Mesenchymal stem cell (in vitro differentiated cells and primary cell): ENCODE measurements around the gene ENG.
A peak's percentile ranks its signal among the peaks of the same experiment; 100 is the strongest.

Source experiments
- DNase-seq: peaks from one replicate; pipeline ENCODE4 v3.0.0-alpha.2; 2013
- H2AFZ ChIP-seq: one replicate; pipeline ENCODE4 v1.6.1; 2013; ENCODE audit warnings: low read depth, mild to moderate bottlenecking, control low read depth, inconsistent platforms, low read length, moderate library complexity
- H2AK5ac ChIP-seq: 2 replicates; pipeline ENCODE4 v1.6.1; 2013; ENCODE audit warnings: low read length, moderate library complexity, mild to moderate bottlenecking, inconsistent platforms; ENCODE audit not compliant: severe bottlenecking
- H2BK120ac ChIP-seq: one replicate; pipeline ENCODE4 v1.6.1; 2013; ENCODE audit warnings: low read depth, mild to moderate bottlenecking, inconsistent platforms, low read length, moderate library complexity
- H2BK12ac ChIP-seq, 2 experiments: one replicate each; pipeline ENCODE4 v1.6.1; 2013; ENCODE audit warnings: inconsistent platforms in 2 of 2, low read length in 2 of 2, mild to moderate bottlenecking in 2 of 2, moderate library complexity in 2 of 2, control low read depth in 1 of 2
- H2BK15ac ChIP-seq: one replicate; pipeline ENCODE4 v1.6.1; 2013; ENCODE audit warnings: mild to moderate bottlenecking, low read depth, inconsistent platforms; ENCODE audit not compliant: poor library complexity, severe bottlenecking
- H2BK5ac ChIP-seq: 2 replicates; pipeline ENCODE4 v1.6.1; 2013; ENCODE audit warnings: low read depth, mild to moderate bottlenecking, low read length, control low read depth, inconsistent platforms; ENCODE audit not compliant: poor library complexity, severe bottlenecking
- H3K14ac ChIP-seq, 2 experiments: one replicate each; pipeline ENCODE4 v1.6.1; 2013; ENCODE audit warnings: inconsistent platforms in 2 of 2, low read length in 2 of 2, control low read depth in 1 of 2, mild to moderate bottlenecking in 1 of 2, moderate library complexity in 1 of 2
- H3K18ac ChIP-seq, 2 experiments: one replicate each; pipeline ENCODE4 v1.6.1; 2013; ENCODE audit warnings: inconsistent platforms in 2 of 2, low read length in 2 of 2, control low read depth in 1 of 2, low read depth in 1 of 2, mild to moderate bottlenecking in 1 of 2
- H3K23ac ChIP-seq, 2 experiments: one replicate each; pipeline ENCODE4 v1.6.1; 2013; ENCODE audit warnings: inconsistent platforms in 2 of 2, low read length in 2 of 2, mild to moderate bottlenecking in 2 of 2, moderate library complexity in 2 of 2, control low read depth in 1 of 2
- H3K27ac ChIP-seq: 2 replicates; pipeline ENCODE4 v1.5.1; 2013; ENCODE audit warnings: mild to moderate bottlenecking, moderate library complexity, low read length, control low read depth, inconsistent platforms; ENCODE audit not compliant: poor library complexity, severe bottlenecking
- H3K27me3 ChIP-seq, 2 experiments: 2 replicates each; pipeline versions ENCODE4 v1.6.1 to v1.7.0; 2013; ENCODE audit warnings: low read length in 2 of 2, mild to moderate bottlenecking in 2 of 2, moderate library complexity in 2 of 2, control low read depth in 1 of 2, inconsistent platforms in 1 of 2; ENCODE audit not compliant: control insufficient read depth in 1 of 2, insufficient read depth in 1 of 2
- H3K36me3 ChIP-seq, 2 experiments: 2 replicates each; pipeline versions ENCODE4 v1.6.1 to v1.7.0; 2013; ENCODE audit warnings: low read length in 2 of 2, control low read depth in 1 of 2, inconsistent platforms in 1 of 2, low read depth in 1 of 2, mild to moderate bottlenecking in 1 of 2; ENCODE audit not compliant: insufficient read depth in 2 of 2, control insufficient read depth in 1 of 2
- H3K4ac ChIP-seq, 2 experiments: one replicate each; pipeline ENCODE4 v1.6.1; 2013; ENCODE audit warnings: inconsistent platforms in 2 of 2, low read length in 2 of 2, mild to moderate bottlenecking in 2 of 2, moderate library complexity in 2 of 2, control low read depth in 1 of 2, low read depth in 1 of 2
- H3K4me1 ChIP-seq: 2 replicates; pipeline ENCODE4 v1.6.1; 2013; ENCODE audit warnings: low read depth, low read length, control low read depth; ENCODE audit not compliant: control insufficient read depth, insufficient read depth
- H3K4me2 ChIP-seq: 2 replicates; pipeline ENCODE4 v1.6.1; 2013; ENCODE audit warnings: low read length, mild to moderate bottlenecking, inconsistent platforms; ENCODE audit not compliant: poor library complexity, severe bottlenecking
- H3K4me3 ChIP-seq, 2 experiments: 2 replicates each; pipeline versions ENCODE4 v1.5.1 to v1.7.0; 2013; ENCODE audit warnings: low read length in 2 of 2, mild to moderate bottlenecking in 2 of 2, control low read depth in 1 of 2, low read depth in 1 of 2; ENCODE audit not compliant: insufficient read depth in 1 of 2
- H3K79me1 ChIP-seq: replicated peaks from 2 replicates; pipeline ENCODE4 v1.6.1; 2013; ENCODE audit warnings: mild to moderate bottlenecking, control low read depth, low read length, inconsistent platforms; ENCODE audit not compliant: poor library complexity, severe bottlenecking
- H3K9ac ChIP-seq: 2 replicates; pipeline ENCODE4 v1.7.0; 2013; ENCODE audit warnings: mild to moderate bottlenecking, low read length, moderate library complexity
- H3K9me3 ChIP-seq: 2 replicates; pipeline ENCODE4 v1.7.0; 2013; ENCODE audit warnings: mild to moderate bottlenecking, low read length; ENCODE audit not compliant: control insufficient read depth
- H4K8ac ChIP-seq: one replicate; pipeline ENCODE4 v1.6.1; 2013; ENCODE audit warnings: inconsistent platforms, mild to moderate bottlenecking, low read length, moderate library complexity
- H4K91ac ChIP-seq: one replicate; pipeline ENCODE4 v1.6.1; 2013; ENCODE audit warnings: mild to moderate bottlenecking, low read length, inconsistent platforms
- WGBS: methylation state at CpG from one replicate; pipeline ENCODE4 v1.1.7; 2013; ENCODE audit warnings: mixed read lengths; 5-methylcytosine and 5-hydroxymethylcytosine counted together

The ENG gene

DNA sequence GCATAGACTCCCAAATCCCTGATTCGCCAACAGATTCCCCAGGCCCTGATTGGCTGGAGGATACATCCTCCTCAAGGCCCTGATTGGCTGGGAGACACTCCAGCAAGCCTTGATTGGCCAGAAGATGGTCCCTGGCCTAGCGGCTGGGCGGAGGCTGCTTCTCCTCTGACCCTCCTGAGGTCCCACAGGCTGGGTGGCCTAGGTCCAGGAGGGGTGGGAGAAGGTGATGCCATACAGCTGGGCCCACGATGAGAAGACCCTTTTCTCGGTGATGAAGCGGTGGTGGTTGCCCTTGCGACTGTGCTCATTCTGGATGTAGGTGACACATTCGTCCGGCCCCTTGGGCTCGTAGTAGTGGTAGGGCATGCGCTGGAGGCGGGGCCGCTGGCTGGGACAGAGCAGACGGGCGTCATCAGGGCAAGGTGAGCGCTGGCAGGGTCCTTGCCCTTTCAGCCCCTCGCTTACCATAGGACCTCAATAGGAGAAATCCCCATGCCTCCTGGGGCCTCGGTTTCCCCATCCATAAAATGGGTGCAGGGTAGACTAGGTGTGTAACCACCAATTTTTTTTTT, 32.0 kb upstream of the ENG start:
- Histone ChIP-seq H3K79me1 (peaks cover 17% of the 10 kb centered on the region), H3K27me3 (no peaks in the 10 kb centered on the region), H2BK120ac (no peak overlapping the region), H4K91ac (no peak overlapping the region), H4K8ac (peak overlapping the region; percentile 49), H3K4me2 (no peak overlapping the region), H3K18ac (no peak overlapping the region), H3K23ac (no peak overlapping the region), H2AK5ac (no peak overlapping the region), H3K27ac (no peak overlapping the region), H3K4me3 (no peak overlapping the region), H2BK12ac (no peak overlapping the region), H3K9ac (no peak overlapping the region), H3K9me3 (no peaks in the 10 kb centered on the region), H2BK5ac (no peak overlapping the region), H3K4ac (no peak overlapping the region), H2BK15ac (no peak overlapping the region), H3K36me3 (peaks cover 66 to 74% of the 10 kb centered on the region in 2 experiments), H2AFZ (no peak overlapping the region), H3K14ac (no peak overlapping the region), H3K4me1 (peaks cover 29% of the 10 kb centered on the region)
- DNase-seq = no peak
- WGBS = 96% methylated on average over 16 of the region's 18 CpGs

- Histone ChIP-seq H3K36me3 (peaks cover 59 to 67% of the 10 kb centered on the region in 2 experiments), H3K27me3 (no peaks in the 10 kb centered on the region)
- WGBS = 72% methylated on average over 10 of the region's 13 CpGs
Measured at GRCh38 chr9:127885508-127886281, 31.2 kb upstream of the ENG start.

GRCh38 chr9:127884976-127885490, 30.6 kb upstream of the ENG start:
- H2AFZ ChIP-seq = no peak overlapping the region
- H2BK120ac ChIP-seq = no peak overlapping the region
- H3K27ac ChIP-seq = no peak overlapping the region
- DNase-seq = no peak
- no peak overlapping the region for H3K18ac ChIP-seq
- peaks cover 10% of the 10 kb centered on the region for H3K79me1 ChIP-seq
- no peak overlapping the region for H2AK5ac ChIP-seq
- H2BK5ac ChIP-seq = no peak overlapping the region
- H3K9ac ChIP-seq = no peak overlapping the region
- H2BK15ac ChIP-seq = no peak overlapping the region
- H3K23ac ChIP-seq = no peak overlapping the region
- WGBS = 81% methylated on average over 15 of the region's 15 CpGs
- no peaks in the 10 kb centered on the region for H3K9me3 ChIP-seq
- peak overlapping the region; percentile 33 for H4K8ac ChIP-seq
- no peak overlapping the region for H2BK12ac ChIP-seq
- no peak overlapping the region for H4K91ac ChIP-seq
- no peak overlapping the region for H3K4me3 ChIP-seq
- H3K4ac ChIP-seq = no peak overlapping the region
- H3K14ac ChIP-seq = no peak overlapping the region
- H3K4me2 ChIP-seq = no peak overlapping the region
- peaks cover 29% of the 10 kb centered on the region for H3K4me1 ChIP-seq
- peaks cover 52 to 60% of the 10 kb centered on the region in 2 experiments for H3K36me3 ChIP-seq
- H3K27me3 ChIP-seq = no peaks in the 10 kb centered on the region

More at GRCh38 chr9:127885508-127886281, 31.2 kb upstream of the ENG start:
- Histone ChIP-seq H2AK5ac (peak overlapping the region; percentile 27), H3K9ac (no peak overlapping the region), H3K4ac (no peak overlapping the region), H3K9me3 (no peaks in the 10 kb centered on the region), H4K91ac (peak overlapping the region; percentile 18), H2BK12ac (no peak overlapping the region), H3K27ac (no peak overlapping the region), H4K8ac (no peak overlapping the region), H3K79me1 (peaks cover 14% of the 10 kb centered on the region), H3K18ac (no peak overlapping the region), H3K14ac (no peak overlapping the region), H2BK15ac (no peak overlapping the region), H3K4me3 (no peak overlapping the region), H3K23ac (no peak overlapping the region), H2BK120ac (no peak overlapping the region), H3K4me1 (peaks cover 29% of the 10 kb centered on the region), H2AFZ (no peak overlapping the region), H3K4me2 (no peak overlapping the region), H2BK5ac (no peak overlapping the region)
- no peak for DNase-seq

GRCh38 chr9:127884427-127884911, 30.0 kb upstream of the ENG start:
- Histone ChIP-seq H4K8ac (no peak overlapping the region), H3K27ac (no peak overlapping the region), H2AFZ (no peak overlapping the region), H3K4me3 (no peak overlapping the region), H3K4me1 (peaks cover 29% of the 10 kb centered on the region), H3K23ac (no peak overlapping the region), H2BK5ac (no peak overlapping the region), H4K91ac (peak overlapping the region; percentile 34), H3K14ac (no peak overlapping the region), H2BK120ac (no peak overlapping the region), H3K4ac (no peak overlapping the region), H3K79me1 (peaks cover 10% of the 10 kb centered on the region), H2BK15ac (no peak overlapping the region), H3K9me3 (no peaks in the 10 kb centered on the region), H2BK12ac (no peak overlapping the region), H2AK5ac (no peak overlapping the region), H3K36me3 (peaks cover 49 to 55% of the 10 kb centered on the region in 2 experiments), H3K9ac (no peak overlapping the region), H3K4me2 (no peak overlapping the region), H3K27me3 (no peaks in the 10 kb centered on the region), H3K18ac (no peak overlapping the region)
- 76% methylated on average over 11 of the region's 11 CpGs for WGBS
- DNase-seq = no peak
